Loucy (cell line): ENCODE results near the gene TMEM132C.

ENCODE experiments used
- CTCF ChIP-seq: fragments of 200-600 bp; sonication (generic); conservative IDR thresholded peaks from 2 replicates; pipeline ENCODE4 v1.5.1; 2014; ENCODE audit warnings: mild to moderate bottlenecking, antibody characterized with exemption, low read length
- EZH2phosphoT487 ChIP-seq: fragments of 200-600 bp; IDR thresholded peaks from 2 replicates; pipeline ENCODE4 v1.6.1; 2018; ENCODE audit warnings: antibody characterized with exemption, mild to moderate bottlenecking, moderate library complexity, borderline replicate concordance

DNA sequence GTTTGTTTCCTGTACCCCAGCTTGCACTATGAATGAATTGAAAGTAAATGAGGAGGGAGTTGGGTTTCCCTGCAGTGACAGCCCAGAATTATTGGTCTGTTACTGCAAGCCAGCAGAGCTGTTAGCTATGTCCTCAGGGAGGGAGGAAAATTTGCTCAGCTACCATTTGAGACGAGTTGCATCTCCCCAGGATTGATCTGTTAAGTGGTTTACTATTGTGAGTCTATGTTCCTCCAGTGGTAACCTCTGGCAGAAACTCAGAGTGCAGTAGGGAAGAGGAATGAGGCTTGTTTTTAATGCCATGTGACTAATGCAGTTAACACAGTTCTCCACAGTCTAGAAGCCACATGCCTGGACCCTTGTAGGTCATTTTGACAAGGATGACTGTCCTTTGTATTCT is 382.9 kb downstream of the TMEM132C start:
- no peak for TF ChIP-seq CTCF
- no peak for TF ChIP-seq EZH2phosphoT487
